ENCODE data around the gene FIGNL2. TPM values are rescaled to one million over a fixed set of nuclear protein-coding genes. Genes with fewer than 3 reads are reported as not detected.

The FIGNL2 gene
- total and polyA plus RNA-seq, 11 donors = 0.13 to 0.93 (median 0.35) TPM

- 31 to 39% (median 36%) methylated on average over 1 of the region's 1 CpG for WGBS, 4 donors
- peak in 2 of 4 donors; percentile 56 to 62 for ATAC-seq
Observed at GRCh38 chr12:51771008-51771407, 77.5 kb downstream of the FIGNL2 start.

More at GRCh38 chr12:51771008-51771407, 77.5 kb downstream of the FIGNL2 start:
- no peak overlapping the region for H3K27ac ChIP-seq
- no peak for TF ChIP-seq CTCF (IDR thresholded peaks at IDR 0.05)
- no peak for TF ChIP-seq POLR2A (IDR thresholded peaks at IDR 0.05)
- H3K9me3 ChIP-seq = no peaks in the 10 kb centered on the region
- intact Hi-C loops (cut with DNase I) = no loop called here
- DNase-seq = no peak
- no peaks in the 10 kb centered on the region for H3K4me1 ChIP-seq
- H3K27me3 ChIP-seq = no peaks in the 10 kb centered on the region
- H3K36me3 ChIP-seq = no peaks in the 10 kb centered on the region
- no peak overlapping the region for H3K4me3 ChIP-seq

Other genes starting within 250 kb of the FIGNL2 start
- not detected for gene ANKRD33, start 39.4 kb upstream of the FIGNL2 start, total RNA-seq
- not detected for gene ANKRD33, start 39.4 kb upstream of the FIGNL2 start, polyA plus RNA-seq
- gene ACVRL1, start 58.8 kb upstream of the FIGNL2 start, total RNA-seq = 100 to 1,000 TPM in 1 of 9 donors, 10 to 100 TPM in 8; 23.5 to 116 (median 33.4) TPM
- gene ACVRL1, start 58.8 kb upstream of the FIGNL2 start, polyA plus RNA-seq = 10 to 100 TPM; 20.5 to 35.1 TPM
- 10 to 100 TPM in 7 of 9 donors, 1 to 10 TPM in 2; 7.4 to 19.8 (median 11.6) TPM for gene ACVR1B, start 103.0 kb upstream of the FIGNL2 start, total RNA-seq
- 10 to 100 TPM in 1 of 2 donors, 1 to 10 TPM in 1; 7.7 to 13.3 TPM for gene ACVR1B, start 103.0 kb upstream of the FIGNL2 start, polyA plus RNA-seq
- 10 to 100 TPM; 12.9 to 38.0 (median 17.6) TPM for gene TAMALIN, start 158.2 kb upstream of the FIGNL2 start, total RNA-seq
- 10 to 100 TPM; 17.8 to 26.5 TPM for gene TAMALIN, start 158.2 kb upstream of the FIGNL2 start, polyA plus RNA-seq
- 100 to 1,000 TPM in 2 of 9 donors, 10 to 100 TPM in 7; 22.0 to 140 (median 42.0) TPM for gene NR4A1, start 202.7 kb upstream of the FIGNL2 start, total RNA-seq
- gene NR4A1, start 202.7 kb upstream of the FIGNL2 start, polyA plus RNA-seq = 10 to 100 TPM; 59.5 to 66.3 TPM
- 10 to 100 TPM; 18.9 to 46.7 (median 24.1) TPM for gene ATG101, start 221.3 kb upstream of the FIGNL2 start, total RNA-seq
- 100 to 1,000 TPM in 1 of 2 donors, 10 to 100 TPM in 1; 22.1 to 108 TPM for gene ATG101, start 221.3 kb upstream of the FIGNL2 start, polyA plus RNA-seq
- under 1 TPM in 3 of 9 donors, not detected in 6; 0.29 to 0.52 (median 0.32) TPM for gene SMIM41, start 231.0 kb upstream of the FIGNL2 start, total RNA-seq
- under 1 TPM; 0.08 to 0.65 TPM for gene SMIM41, start 231.0 kb upstream of the FIGNL2 start, polyA plus RNA-seq